Gastrocnemius medialis (tissue), 4 donors: ENCODE results near the gene REXO5. TPM values are rescaled to one million over a fixed set of nuclear protein-coding genes. Genes with fewer than 3 reads are reported as not detected.

ENCODE experiments used
- ATAC-seq, 2 donors: fragments of 150-250 bp; one replicate each; pipeline ENCODE4 v1.9.1; 2016
- DNase-seq, 2 donors: peaks; one replicate each; pipeline ENCODE4 v3.0.0-alpha.2; 2019
- H3K27ac ChIP-seq, 4 donors: fragments of 200-600 bp; sonication (generic); 1 replicate in 1 of 4; 2 replicates in 3 of 4; pipeline ENCODE4 v1.5.1; 2016 to 2018; ENCODE audit warnings: mild to moderate bottlenecking in 2 of 4, moderate library complexity in 1 of 4
- H3K27me3 ChIP-seq, 3 donors: fragments of 200-600 bp; sonication (generic) in 2 of 3; 1 replicate in 1 of 3; 2 replicates in 2 of 3; pipeline versions ENCODE4 v1.5.1 to v1.6.0; 2016 to 2019; ENCODE audit warnings: mild to moderate bottlenecking in 1 of 3, moderate library complexity in 1 of 3
- H3K36me3 ChIP-seq, 2 donors: fragments of 200-600 bp; sonication (generic) in 1 of 2; one replicate each; pipeline ENCODE4 v1.5.1; 2017 to 2018
- H3K4me1 ChIP-seq, 2 donors: fragments of 200-600 bp; sonication (generic) in 1 of 2; one replicate each; pipeline ENCODE4 v1.5.1; 2016 to 2017; ENCODE audit warnings: mild to moderate bottlenecking in 2 of 2
- H3K4me3 ChIP-seq, 4 donors: fragments of 200-600 bp; sonication (generic) in 3 of 4; 1 replicate in 1 of 4; 2 replicates in 3 of 4; pipeline ENCODE4 v1.5.1; 2016 to 2019; ENCODE audit warnings: mild to moderate bottlenecking in 2 of 4
- H3K9me3 ChIP-seq, 3 donors: fragments of 200-600 bp; sonication (generic) in 2 of 3; 1 replicate in 1 of 3; 2 replicates in 2 of 3; pipeline ENCODE4 v1.5.1; 2016 to 2019
- POLR2A ChIP-seq, 2 donors: fragments of 450-650 bp; IDR thresholded peaks; one replicate each; pipeline ENCODE4 v1.6.1; 2017; ENCODE audit warnings: antibody characterized with exemption in 2 of 2, mild to moderate bottlenecking in 2 of 2, moderate library complexity in 2 of 2
- in situ Hi-C, 4 donors: fragments of 200-750 bp; cut with MboI; loops; one replicate each; pipeline versions ENCODE4 v1.15.0 to v1.8.0; 2017; ENCODE audit warnings: low sequenced_read_pairs in 4 of 4
- intact Hi-C: fragments of 100-400 bp; cut with DNase I; formaldehyde crosslinking; loops from one replicate; pipeline ENCODE4 v1.15.1; 2023; ENCODE audit warnings: low total_unique reads
- total RNA-seq, 4 donors: library from RNA; depleted of rRNA; stranded (reverse); fragments of >200 nt; gene quantifications; one replicate each; pipeline versions ENCODE4 v1.1.0 to v1.2.3, GENCODE V29; 2016
- TF ChIP-seq, protein P1 (sequence below), 5 experiments: fragments of 450-650 bp in 3 of 5; fragments of 200-600 bp in 2 of 5; sonication (generic) in 2 of 5; IDR thresholded peaks in 4 of 5; conservative IDR thresholded peaks in 1 of 5; 1 replicate in 4 of 5; 2 replicates in 1 of 5; pipeline ENCODE4 v1.5.1; 2016 to 2019; ENCODE audit warnings: antibody characterized with exemption in 5 of 5, mild to moderate bottlenecking in 3 of 5, moderate library complexity in 3 of 5

REXO5 gene
- total RNA-seq, 4 donors from 2014 or later = 0.52 to 3.1 (median 1.6) TPM

- in situ Hi-C loops (no loop called here), intact Hi-C loops (no loop called here)
- peaks cover 0 to 8% of the 10 kb centered on the region in 2 donors for H3K4me1 ChIP-seq
- no peak overlapping the region for H3K27ac ChIP-seq
- ATAC-seq (no peak), DNase-seq (no peak)
- TF ChIP-seq, protein P1, sequence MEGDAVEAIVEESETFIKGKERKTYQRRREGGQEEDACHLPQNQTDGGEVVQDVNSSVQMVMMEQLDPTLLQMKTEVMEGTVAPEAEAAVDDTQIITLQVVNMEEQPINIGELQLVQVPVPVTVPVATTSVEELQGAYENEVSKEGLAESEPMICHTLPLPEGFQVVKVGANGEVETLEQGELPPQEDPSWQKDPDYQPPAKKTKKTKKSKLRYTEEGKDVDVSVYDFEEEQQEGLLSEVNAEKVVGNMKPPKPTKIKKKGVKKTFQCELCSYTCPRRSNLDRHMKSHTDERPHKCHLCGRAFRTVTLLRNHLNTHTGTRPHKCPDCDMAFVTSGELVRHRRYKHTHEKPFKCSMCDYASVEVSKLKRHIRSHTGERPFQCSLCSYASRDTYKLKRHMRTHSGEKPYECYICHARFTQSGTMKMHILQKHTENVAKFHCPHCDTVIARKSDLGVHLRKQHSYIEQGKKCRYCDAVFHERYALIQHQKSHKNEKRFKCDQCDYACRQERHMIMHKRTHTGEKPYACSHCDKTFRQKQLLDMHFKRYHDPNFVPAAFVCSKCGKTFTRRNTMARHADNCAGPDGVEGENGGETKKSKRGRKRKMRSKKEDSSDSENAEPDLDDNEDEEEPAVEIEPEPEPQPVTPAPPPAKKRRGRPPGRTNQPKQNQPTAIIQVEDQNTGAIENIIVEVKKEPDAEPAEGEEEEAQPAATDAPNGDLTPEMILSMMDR (IDR thresholded peaks at IDR 0.05 in 4 of 5, conservative IDR thresholded peaks at IDR 0.05 in 1 of 5) = no peak
- TF ChIP-seq POLR2A (IDR thresholded peaks at IDR 0.05) = no peak
- H3K9me3 ChIP-seq = no peaks in the 10 kb centered on the region
- no peaks in the 10 kb centered on the region for H3K36me3 ChIP-seq
- no peak overlapping the region for H3K4me3 ChIP-seq
- no peaks in the 10 kb centered on the region for H3K27me3 ChIP-seq
Measured at GRCh38 chr16:20844054-20844453, 37.7 kb downstream of the REXO5 start.

GRCh38 chr16:20844588-20844987 lies 38.3 kb downstream of the REXO5 start:
- intact Hi-C loops (no loop called here), in situ Hi-C loops (no loop called here)
- Histone ChIP-seq H3K27ac (no peak overlapping the region), H3K36me3 (no peaks in the 10 kb centered on the region), H3K9me3 (no peaks in the 10 kb centered on the region), H3K27me3 (no peaks in the 10 kb centered on the region), H3K4me1 (peaks cover 0 to 8% of the 10 kb centered on the region in 2 donors), H3K4me3 (no peak overlapping the region)
- no peak for TF ChIP-seq POLR2A (IDR thresholded peaks at IDR 0.05)
- TF ChIP-seq, protein P1 (IDR thresholded peaks at IDR 0.05 in 4 of 5, conservative IDR thresholded peaks at IDR 0.05 in 1 of 5) = no peak
- no peak for DNase-seq
- ATAC-seq = no peak

GRCh38 chr16:20846030-20846429 lies 39.7 kb downstream of the REXO5 start:
- Histone ChIP-seq H3K4me1 (peaks cover 11 to 19% of the 10 kb centered on the region in 2 donors), H3K36me3 (no peaks in the 10 kb centered on the region), H3K4me3 (no peak overlapping the region), H3K27ac (no peak overlapping the region), H3K9me3 (no peaks in the 10 kb centered on the region), H3K27me3 (no peaks in the 10 kb centered on the region)
- no peak for DNase-seq
- TF ChIP-seq POLR2A (IDR thresholded peaks at IDR 0.05) = no peak
- TF ChIP-seq, protein P1 (IDR thresholded peaks at IDR 0.05 in 4 of 5, conservative IDR thresholded peaks at IDR 0.05 in 1 of 5) = no peak
- no peak for ATAC-seq
- intact Hi-C loops = no loop called here
- in situ Hi-C loops = no loop called here

DNA sequence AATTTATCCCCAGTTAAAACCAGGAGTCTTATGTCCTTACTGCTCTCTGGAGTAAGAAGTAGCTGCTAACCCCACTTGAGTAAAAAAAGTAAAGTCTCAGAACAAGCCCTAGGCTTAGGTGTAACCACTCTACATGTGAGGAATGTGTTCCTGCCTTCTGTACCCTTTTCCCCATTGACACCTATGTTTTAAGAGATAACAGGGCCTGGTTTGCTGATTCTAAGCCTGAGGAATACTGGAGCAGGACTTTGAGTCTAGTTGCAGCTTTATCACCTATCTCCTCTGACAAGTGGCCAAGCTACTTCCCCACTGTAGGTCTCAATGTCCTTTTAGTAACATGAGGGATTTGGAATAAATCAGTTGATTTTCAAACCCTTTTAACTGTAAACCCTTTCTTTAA lies 40.2 kb downstream of the REXO5 start:
- TF ChIP-seq POLR2A (IDR thresholded peaks at IDR 0.05) = no peak
- TF ChIP-seq, protein P1 (IDR thresholded peaks at IDR 0.05 in 4 of 5, conservative IDR thresholded peaks at IDR 0.05 in 1 of 5) = no peak
- H3K27ac ChIP-seq = no peak overlapping the region

GRCh38 chr16:20847550-20847949 lies 41.2 kb downstream of the REXO5 start:
- DNase-seq (no peak), ATAC-seq (no peak)
- Histone ChIP-seq H3K4me3 (no peak overlapping the region), H3K27me3 (no peaks in the 10 kb centered on the region), H3K36me3 (no peaks in the 10 kb centered on the region), H3K9me3 (no peaks in the 10 kb centered on the region), H3K27ac (no peak overlapping the region), H3K4me1 (peaks cover 23 to 33% of the 10 kb centered on the region in 2 donors)
- in situ Hi-C loops = no loop called here
- intact Hi-C loops = no loop called here
- no peak for TF ChIP-seq POLR2A (IDR thresholded peaks at IDR 0.05)
- TF ChIP-seq, protein P1 (IDR thresholded peaks at IDR 0.05 in 4 of 5, conservative IDR thresholded peaks at IDR 0.05 in 1 of 5) = no peak

More for the DNA sequence above, 40.2 kb downstream of the REXO5 start:
- Histone ChIP-seq H3K4me3 (no peak overlapping the region), H3K4me1 (peaks cover 16 to 25% of the 10 kb centered on the region in 2 donors), H3K27me3 (no peaks in the 10 kb centered on the region), H3K36me3 (no peaks in the 10 kb centered on the region), H3K9me3 (no peaks in the 10 kb centered on the region)
- ATAC-seq = no peak
- in situ Hi-C loops = no loop called here
- no peak for DNase-seq
- intact Hi-C loops = no loop called here
